Vagina (tissue), 2 donors: ENCODE results near the gene SLC44A3.

Source experiments
- POLR2A ChIP-seq, 2 donors: fragments of 450-650 bp; IDR thresholded peaks; one replicate each; pipeline ENCODE4 v1.6.1; 2017; ENCODE audit warnings: antibody characterized with exemption in 2 of 2, mild to moderate bottlenecking in 2 of 2, moderate library complexity in 2 of 2
- TF ChIP-seq, protein P1 (sequence below), 3 experiments: fragments of 450-650 bp in 2 of 3; fragments of 200-600 bp in 1 of 3; sonication (generic) in 1 of 3; IDR thresholded peaks; one replicate each; pipeline ENCODE4 v1.5.1; 2017 to 2019; ENCODE audit warnings: antibody characterized with exemption in 3 of 3, mild to moderate bottlenecking in 2 of 3, moderate library complexity in 2 of 3

DNA sequence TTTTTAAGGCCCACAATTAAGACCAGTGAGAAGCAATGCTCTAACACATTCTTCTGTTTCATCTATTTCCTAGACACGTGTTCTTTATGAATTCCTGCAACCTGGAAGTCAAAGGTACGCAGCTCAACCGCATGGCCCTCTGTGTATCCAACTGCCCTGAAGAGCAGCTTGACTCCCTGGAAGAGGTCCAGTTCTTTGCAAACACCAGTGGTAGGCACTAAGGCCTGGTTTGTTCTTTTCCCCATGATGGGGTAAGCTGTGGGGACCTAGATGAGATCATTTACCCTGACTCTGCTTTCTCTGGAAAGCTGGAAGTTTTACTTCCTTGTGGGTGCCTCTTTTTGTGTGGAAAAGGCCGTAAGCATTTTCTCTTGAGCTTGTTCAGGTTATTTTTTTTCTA is 7.3 kb downstream of the SLC44A3 start:
- TF ChIP-seq, protein P1, sequence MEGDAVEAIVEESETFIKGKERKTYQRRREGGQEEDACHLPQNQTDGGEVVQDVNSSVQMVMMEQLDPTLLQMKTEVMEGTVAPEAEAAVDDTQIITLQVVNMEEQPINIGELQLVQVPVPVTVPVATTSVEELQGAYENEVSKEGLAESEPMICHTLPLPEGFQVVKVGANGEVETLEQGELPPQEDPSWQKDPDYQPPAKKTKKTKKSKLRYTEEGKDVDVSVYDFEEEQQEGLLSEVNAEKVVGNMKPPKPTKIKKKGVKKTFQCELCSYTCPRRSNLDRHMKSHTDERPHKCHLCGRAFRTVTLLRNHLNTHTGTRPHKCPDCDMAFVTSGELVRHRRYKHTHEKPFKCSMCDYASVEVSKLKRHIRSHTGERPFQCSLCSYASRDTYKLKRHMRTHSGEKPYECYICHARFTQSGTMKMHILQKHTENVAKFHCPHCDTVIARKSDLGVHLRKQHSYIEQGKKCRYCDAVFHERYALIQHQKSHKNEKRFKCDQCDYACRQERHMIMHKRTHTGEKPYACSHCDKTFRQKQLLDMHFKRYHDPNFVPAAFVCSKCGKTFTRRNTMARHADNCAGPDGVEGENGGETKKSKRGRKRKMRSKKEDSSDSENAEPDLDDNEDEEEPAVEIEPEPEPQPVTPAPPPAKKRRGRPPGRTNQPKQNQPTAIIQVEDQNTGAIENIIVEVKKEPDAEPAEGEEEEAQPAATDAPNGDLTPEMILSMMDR (IDR thresholded peaks at IDR 0.05), result no peak
- no peak for TF ChIP-seq POLR2A (IDR thresholded peaks at IDR 0.05)
